ENCODE results near the gene UROC1.

GRCh38 chr3:126434264-126434590 lies 83.3 kb downstream of the UROC1 start:
- TF ChIP-seq CTCF (IDR thresholded peaks at IDR 0.05 in 2 of 3, conservative IDR thresholded peaks at IDR 0.05 in 1 of 3; ENCODE audit: borderline replicate concordance in 1 of 3, insufficient read depth in 1 of 3, low read depth in 2 of 3, low read length in 2 of 3) (no peak), RAD21 (IDR thresholded peaks at IDR 0.05; ENCODE audit: low read depth) (no peak), REST (IDR thresholded peaks at IDR 0.05; ENCODE audit: low read depth) (no peak), POLR2AphosphoS5 (IDR thresholded peaks at IDR 0.05; ENCODE audit: low read depth, low read length) (no peak), ATF3 (IDR thresholded peaks at IDR 0.05) (no peak), EZH2 (IDR thresholded peaks at IDR 0.05) (no peak), POLR2A (IDR thresholded peaks at IDR 0.05; ENCODE audit: borderline replicate concordance, extremely low read depth, insufficient read depth, insufficient read length) (no peak), JUND (IDR thresholded peaks at IDR 0.05) (no peak), CEBPB (IDR thresholded peaks at IDR 0.05; ENCODE audit: low read depth) (no peak), MAX (IDR thresholded peaks at IDR 0.05) (no peak), TCF7L2 (IDR thresholded peaks at IDR 0.05; ENCODE audit: borderline replicate concordance, extremely low read depth, insufficient read depth, insufficient read length) (no peak), EZH2phosphoT487 (IDR thresholded peaks at IDR 0.05; ENCODE audit: borderline replicate concordance) (no peak), EGR1 (IDR thresholded peaks at IDR 0.05; ENCODE audit: low read depth) (no peak)

Measured in HCT116 (cell line).